C4-2B (cell line): ENCODE measurements around the gene SYNPR.

Experiments used
- ZFX ChIP-seq: fragments of 450-650 bp; IDR thresholded peaks from 2 replicates; pipeline ENCODE4 v1.6.1; 2017
- TF ChIP-seq, protein P1 (sequence below): fragments of 450-650 bp; conservative IDR thresholded peaks from 2 replicates; pipeline ENCODE4 v1.5.1; 2017; ENCODE audit warnings: mild to moderate bottlenecking

DNA sequence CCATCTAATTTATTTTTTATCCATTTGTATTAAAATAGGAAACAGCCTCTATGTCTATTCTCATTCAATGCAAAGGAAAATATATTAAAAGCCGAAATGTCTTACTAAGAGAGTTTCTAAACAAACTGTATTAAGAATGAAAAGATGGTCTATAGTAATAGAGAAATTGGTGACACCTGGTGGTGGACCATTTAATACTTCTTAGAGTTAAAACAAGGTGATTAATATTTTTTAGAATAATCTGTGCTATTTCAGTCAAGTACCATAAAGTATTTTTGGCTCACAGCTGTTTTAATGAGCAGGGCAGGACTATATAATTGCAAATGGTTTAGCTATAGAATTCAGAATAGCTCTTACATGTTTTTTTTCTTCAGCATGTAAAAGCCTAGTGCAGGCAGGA is 55.7 kb downstream of the SYNPR start:
- TF ChIP-seq, protein P1, sequence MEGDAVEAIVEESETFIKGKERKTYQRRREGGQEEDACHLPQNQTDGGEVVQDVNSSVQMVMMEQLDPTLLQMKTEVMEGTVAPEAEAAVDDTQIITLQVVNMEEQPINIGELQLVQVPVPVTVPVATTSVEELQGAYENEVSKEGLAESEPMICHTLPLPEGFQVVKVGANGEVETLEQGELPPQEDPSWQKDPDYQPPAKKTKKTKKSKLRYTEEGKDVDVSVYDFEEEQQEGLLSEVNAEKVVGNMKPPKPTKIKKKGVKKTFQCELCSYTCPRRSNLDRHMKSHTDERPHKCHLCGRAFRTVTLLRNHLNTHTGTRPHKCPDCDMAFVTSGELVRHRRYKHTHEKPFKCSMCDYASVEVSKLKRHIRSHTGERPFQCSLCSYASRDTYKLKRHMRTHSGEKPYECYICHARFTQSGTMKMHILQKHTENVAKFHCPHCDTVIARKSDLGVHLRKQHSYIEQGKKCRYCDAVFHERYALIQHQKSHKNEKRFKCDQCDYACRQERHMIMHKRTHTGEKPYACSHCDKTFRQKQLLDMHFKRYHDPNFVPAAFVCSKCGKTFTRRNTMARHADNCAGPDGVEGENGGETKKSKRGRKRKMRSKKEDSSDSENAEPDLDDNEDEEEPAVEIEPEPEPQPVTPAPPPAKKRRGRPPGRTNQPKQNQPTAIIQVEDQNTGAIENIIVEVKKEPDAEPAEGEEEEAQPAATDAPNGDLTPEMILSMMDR, result peak; percentile 33
- no peak for TF ChIP-seq ZFX
